Liver (tissue), 3 donors: ENCODE measurements around the gene ODAD3.

ENCODE experiments used
- ATF3 ChIP-seq: IDR thresholded peaks from 2 replicates; pipeline ENCODE4 v1.6.1; 2016; ENCODE audit warnings: antibody characterized with exemption
- CTCF ChIP-seq: fragments of 150-350 bp; IDR thresholded peaks from 2 replicates; pipeline ENCODE4 v1.5.1; 2017; ENCODE audit warnings: improper control_type of control experiment, low read depth, low read length; ENCODE audit not compliant: missing input control
- FOXA1 ChIP-seq: IDR thresholded peaks from 2 replicates; pipeline ENCODE4 v1.6.1; 2016; ENCODE audit warnings: antibody characterized with exemption
- FOXA2 ChIP-seq: IDR thresholded peaks from 2 replicates; pipeline ENCODE4 v1.6.1; 2016; ENCODE audit warnings: antibody characterized with exemption
- GABPA ChIP-seq, 2 donors: IDR thresholded peaks in 1 of 2; conservative IDR thresholded peaks in 1 of 2; 2 replicates each; pipeline ENCODE4 v1.6.1; 2016; ENCODE audit warnings: antibody characterized with exemption in 2 of 2, mild to moderate bottlenecking in 1 of 2, moderate library complexity in 1 of 2
- HNF4A ChIP-seq, 2 donors: conservative IDR thresholded peaks; 2 replicates each; pipeline ENCODE4 v1.6.1; 2016; ENCODE audit warnings: antibody characterized with exemption in 2 of 2, mild to moderate bottlenecking in 2 of 2
- JUND ChIP-seq, 2 donors: IDR thresholded peaks; 2 replicates each; pipeline ENCODE4 v1.6.1; 2016; ENCODE audit warnings: antibody characterized with exemption in 2 of 2
- MAX ChIP-seq: IDR thresholded peaks from 2 replicates; pipeline ENCODE4 v1.6.1; 2016; ENCODE audit warnings: antibody characterized with exemption
- RAD21 ChIP-seq, 2 donors: IDR thresholded peaks; 2 replicates each; pipeline ENCODE4 v1.6.1; 2016; ENCODE audit warnings: antibody characterized with exemption in 2 of 2, mild to moderate bottlenecking in 2 of 2
- REST ChIP-seq: IDR thresholded peaks from 2 replicates; pipeline ENCODE4 v1.6.1; 2016; ENCODE audit warnings: antibody characterized with exemption, mild to moderate bottlenecking
- SP1 ChIP-seq: IDR thresholded peaks from 2 replicates; pipeline ENCODE4 v1.6.1; 2018; ENCODE audit warnings: antibody characterized with exemption, mild to moderate bottlenecking
- TAF1 ChIP-seq: conservative IDR thresholded peaks from 2 replicates; pipeline ENCODE4 v1.6.1; 2016; ENCODE audit warnings: antibody characterized with exemption, mild to moderate bottlenecking
- YY1 ChIP-seq: IDR thresholded peaks from 2 replicates; pipeline ENCODE4 v1.6.1; 2016; ENCODE audit warnings: antibody characterized with exemption, mild to moderate bottlenecking
- ZBTB33 ChIP-seq: IDR thresholded peaks from 2 replicates; pipeline ENCODE4 v1.6.1; 2016; ENCODE audit warnings: antibody characterized with exemption
- donor health status: healthy.
- donor health status: healthy.

GRCh38 chr19:11420429-11421370, 14.2 kb downstream of the ODAD3 start:
- TF ChIP-seq CTCF (no peak), RAD21 (IDR thresholded peaks at IDR 0.05) (no peak), TAF1 (no peak), MAX (no peak), REST (no peak), ATF3 (no peak), SP1 (no peak), ZBTB33 (no peak), HNF4A (conservative IDR thresholded peaks at IDR 0.05) (no peak), JUND (IDR thresholded peaks at IDR 0.05) (no peak), FOXA2 (no peak), YY1 (no peak), GABPA (IDR thresholded peaks at IDR 0.05 in 1 of 2, conservative IDR thresholded peaks at IDR 0.05 in 1 of 2) (no peak), FOXA1 (no peak)
